Activated CD4-positive, CD25-positive, alpha-beta regulatory T cell treated with anti-CD3 and anti-CD28 coated beads, Interleukin-2, amount 50 U/mL, for 24 hours (primary cell): ENCODE measurements around the gene SLC9A9.

ENCODE experiments used
- ATAC-seq, 2 donors: fragments of 150-1000 bp; cut with Tn5 transposase; one replicate each; pipeline ENCODE4 v1.10.0; 2021; ENCODE audit warnings: mild to moderate bottlenecking in 1 of 2, moderate library complexity in 1 of 2

Gene SLC9A9

GRCh38 chr3:143590660-143591059 is 257.6 kb downstream of the SLC9A9 start:
- no peak for ATAC-seq

GRCh38 chr3:143586576-143586975 is 261.7 kb downstream of the SLC9A9 start:
- ATAC-seq = no peak

- ATAC-seq = no peak
These were observed 262.4 kb downstream of the SLC9A9 start for GRCh38 chr3:143585720-143586456.

- ATAC-seq = no peak
These were observed 263.8 kb downstream of the SLC9A9 start for GRCh38 chr3:143584474-143584873.

- ATAC-seq = peak; percentile 54 to 64
These were observed 266.1 kb downstream of the SLC9A9 start for GRCh38 chr3:143581972-143582722.

- ATAC-seq = no peak
These were observed 269.3 kb downstream of the SLC9A9 start for GRCh38 chr3:143578810-143579435.

- ATAC-seq = no peak
These were observed 271.5 kb downstream of the SLC9A9 start for GRCh38 chr3:143576568-143577270.

GRCh38 chr3:143574933-143575332 is 273.3 kb downstream of the SLC9A9 start:
- ATAC-seq = no peak

GRCh38 chr3:143573610-143574303 is 274.5 kb downstream of the SLC9A9 start:
- no peak for ATAC-seq

- ATAC-seq = no peak
These were observed 276.7 kb downstream of the SLC9A9 start for GRCh38 chr3:143571548-143571947.

GRCh38 chr3:143567823-143568222 is 280.4 kb downstream of the SLC9A9 start:
- no peak for ATAC-seq

GRCh38 chr3:143565951-143566350 is 282.3 kb downstream of the SLC9A9 start:
- no peak for ATAC-seq

GRCh38 chr3:143563786-143564185 is 284.5 kb downstream of the SLC9A9 start:
- ATAC-seq = no peak

GRCh38 chr3:143562789-143563188 is 285.5 kb downstream of the SLC9A9 start:
- ATAC-seq = no peak

- ATAC-seq = no peak
These were observed 289.0 kb downstream of the SLC9A9 start for GRCh38 chr3:143559296-143559695.

- no peak for ATAC-seq
These were observed 295.4 kb downstream of the SLC9A9 start for GRCh38 chr3:143552851-143553250.

- ATAC-seq = no peak
These were observed 296.5 kb downstream of the SLC9A9 start for GRCh38 chr3:143551761-143552160.

GRCh38 chr3:143548861-143549497 is 299.3 kb downstream of the SLC9A9 start:
- ATAC-seq = no peak

GRCh38 chr3:143548393-143548792 is 299.9 kb downstream of the SLC9A9 start:
- ATAC-seq = no peak

GRCh38 chr3:143538577-143538981 is 309.7 kb downstream of the SLC9A9 start:
- no peak for ATAC-seq

GRCh38 chr3:143538061-143538460 is 310.2 kb downstream of the SLC9A9 start:
- no peak for ATAC-seq
